MM.1S (cell line): ENCODE results near the gene MEF2C.

ENCODE experiments used
- DNase-seq: peaks from one replicate; pipeline ENCODE4 v3.0.0-alpha.2; 2015
- H2AFZ ChIP-seq: fragments of 300-600 bp; sonication (generic); 2 replicates; pipeline ENCODE4 v1.6.0; 2016; ENCODE audit warnings: antibody characterized with exemption, low read length
- H3F3A ChIP-seq: fragments of 300-600 bp; sonication (generic); 2 replicates; pipeline ENCODE4 v1.6.1; 2016; ENCODE audit warnings: mild to moderate bottlenecking, antibody characterized with exemption, low read length, moderate library complexity, mixed read lengths; ENCODE audit not compliant: insufficient read depth
- H3K27ac ChIP-seq: fragments of 300-600 bp; sonication (generic); 2 replicates; pipeline ENCODE4 v1.5.1; 2016; ENCODE audit warnings: mild to moderate bottlenecking, low read length
- H3K27me3 ChIP-seq: fragments of 300-600 bp; sonication (generic); replicated peaks from 2 replicates; pipeline ENCODE4 v1.6.0; 2016; ENCODE audit warnings: low read length; ENCODE audit not compliant: insufficient read depth
- H3K36me3 ChIP-seq: fragments of 300-600 bp; sonication (generic); replicated peaks from 2 replicates; pipeline ENCODE4 v1.6.1; 2016; ENCODE audit warnings: mild to moderate bottlenecking, low read length, mixed read lengths; ENCODE audit not compliant: insufficient read depth
- H3K4me1 ChIP-seq: fragments of 300-600 bp; sonication (generic); 2 replicates; pipeline ENCODE4 v1.6.1; 2016; ENCODE audit warnings: low read length, mixed read lengths
- H3K4me2 ChIP-seq: fragments of 300-600 bp; sonication (generic); 2 replicates; pipeline ENCODE4 v1.6.0; 2016; ENCODE audit warnings: low read depth, low read length
- H3K4me3 ChIP-seq: fragments of 300-600 bp; sonication (generic); 2 replicates; pipeline ENCODE4 v1.5.1; 2016; ENCODE audit warnings: low read length, mixed read lengths
- H3K79me2 ChIP-seq: fragments of 300-600 bp; sonication (generic); 2 replicates; pipeline ENCODE4 v1.6.1; 2016; ENCODE audit warnings: mixed run types, low read length, mixed read lengths
- H3K9ac ChIP-seq: fragments of 300-600 bp; sonication (generic); 2 replicates; pipeline ENCODE4 v1.6.1; 2016; ENCODE audit warnings: low read length, mixed read lengths
- H3K9me2 ChIP-seq: fragments of 300-600 bp; sonication (generic); replicated peaks from 2 replicates; pipeline ENCODE4 v1.6.1; 2016; ENCODE audit warnings: mild to moderate bottlenecking, low read length, mixed read lengths; ENCODE audit not compliant: insufficient read depth
- H3K9me3 ChIP-seq: fragments of 300-600 bp; sonication (generic); replicated peaks from 2 replicates; pipeline ENCODE4 v1.6.1; 2016; ENCODE audit warnings: mild to moderate bottlenecking, low read length, mixed read lengths; ENCODE audit not compliant: insufficient read depth
- H4K20me1 ChIP-seq: fragments of 300-600 bp; sonication (generic); 2 replicates; pipeline ENCODE4 v1.6.1; 2016; ENCODE audit warnings: mild to moderate bottlenecking, low read length, moderate library complexity, mixed read lengths; ENCODE audit not compliant: insufficient read depth
- EZH2 ChIP-seq: fragments of 300-600 bp; sonication (generic); optimal IDR thresholded peaks from 2 replicates; pipeline ENCODE3; 2017; ENCODE audit warnings: low read depth, mild to moderate bottlenecking, antibody characterized with exemption, low read length, mixed read lengths
- EZH2phosphoT487 ChIP-seq: fragments of 300-600 bp; sonication (generic); IDR thresholded peaks from 2 replicates; pipeline ENCODE4 v1.6.1; 2018; ENCODE audit warnings: antibody characterized with exemption, low read length
- TF ChIP-seq, protein P1 (sequence below): fragments of 300-600 bp; sonication (generic); IDR thresholded peaks from 2 replicates; pipeline ENCODE4 v1.5.1; 2016; ENCODE audit warnings: antibody characterized with exemption, low read length, mixed read lengths

The MEF2C gene

GRCh38 chr5:88877826-88878225 lies 5.2 kb downstream of the MEF2C start:
- H3K9me3 ChIP-seq = no peaks in the 10 kb centered on the region
- H3F3A ChIP-seq = peaks cover 24% of the 10 kb centered on the region; the same call in 1 of the 2 replicates
- peak overlapping the region; percentile 95 for H3K9ac ChIP-seq
- no peaks in the 10 kb centered on the region for H3K27me3 ChIP-seq
- H3K4me2 ChIP-seq = peak overlapping the region; percentile 69
- H3K36me3 ChIP-seq = peaks cover 17% of the 10 kb centered on the region
- H4K20me1 ChIP-seq = peaks cover 13% of the 10 kb centered on the region; the same call in 1 of the 2 replicates
- no peak for DNase-seq
- H3K4me3 ChIP-seq = peak overlapping the region; percentile 79
- TF ChIP-seq EZH2phosphoT487 (no peak), EZH2 (no peak)
- TF ChIP-seq, protein P1, sequence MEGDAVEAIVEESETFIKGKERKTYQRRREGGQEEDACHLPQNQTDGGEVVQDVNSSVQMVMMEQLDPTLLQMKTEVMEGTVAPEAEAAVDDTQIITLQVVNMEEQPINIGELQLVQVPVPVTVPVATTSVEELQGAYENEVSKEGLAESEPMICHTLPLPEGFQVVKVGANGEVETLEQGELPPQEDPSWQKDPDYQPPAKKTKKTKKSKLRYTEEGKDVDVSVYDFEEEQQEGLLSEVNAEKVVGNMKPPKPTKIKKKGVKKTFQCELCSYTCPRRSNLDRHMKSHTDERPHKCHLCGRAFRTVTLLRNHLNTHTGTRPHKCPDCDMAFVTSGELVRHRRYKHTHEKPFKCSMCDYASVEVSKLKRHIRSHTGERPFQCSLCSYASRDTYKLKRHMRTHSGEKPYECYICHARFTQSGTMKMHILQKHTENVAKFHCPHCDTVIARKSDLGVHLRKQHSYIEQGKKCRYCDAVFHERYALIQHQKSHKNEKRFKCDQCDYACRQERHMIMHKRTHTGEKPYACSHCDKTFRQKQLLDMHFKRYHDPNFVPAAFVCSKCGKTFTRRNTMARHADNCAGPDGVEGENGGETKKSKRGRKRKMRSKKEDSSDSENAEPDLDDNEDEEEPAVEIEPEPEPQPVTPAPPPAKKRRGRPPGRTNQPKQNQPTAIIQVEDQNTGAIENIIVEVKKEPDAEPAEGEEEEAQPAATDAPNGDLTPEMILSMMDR = no peak
- no peaks in the 10 kb centered on the region for H3K9me2 ChIP-seq
- peaks cover 100% of the 10 kb centered on the region for H3K79me2 ChIP-seq
- peak overlapping the region; percentile 37; the same call in 1 of the 2 replicates for H3K27ac ChIP-seq
- H3K4me1 ChIP-seq = peaks cover 9% of the 10 kb centered on the region; the same call in 1 of the 2 replicates
- H2AFZ ChIP-seq = no peak overlapping the region

DNA sequence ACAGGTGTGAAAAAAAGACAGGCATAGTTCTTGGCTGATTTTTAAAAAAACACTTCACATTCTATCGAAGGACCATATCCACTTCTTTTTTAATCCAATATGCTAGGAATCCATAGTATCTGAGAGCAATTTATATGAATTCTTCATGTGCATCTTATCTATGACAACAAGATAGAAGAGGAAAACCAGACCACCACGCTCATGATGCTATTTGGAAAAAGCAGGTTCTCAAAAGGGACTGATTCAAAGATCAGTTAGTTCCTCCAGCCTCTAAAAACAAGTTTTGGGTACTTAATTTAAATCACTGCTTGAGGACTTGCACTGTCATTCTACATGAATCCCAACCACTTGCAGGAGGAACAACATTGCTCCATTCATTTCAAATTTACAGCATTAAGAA lies 6.3 kb downstream of the MEF2C start:
- Histone ChIP-seq H2AFZ (no peak overlapping the region), H3K79me2 (peaks cover 100% of the 10 kb centered on the region), H3K9me3 (no peaks in the 10 kb centered on the region), H3K36me3 (peaks cover 17% of the 10 kb centered on the region), H3K9me2 (no peaks in the 10 kb centered on the region), H3K9ac (peak overlapping the region; percentile 95), H3K27ac (peak overlapping the region; percentile 34; the same call in 1 of the 2 replicates), H3F3A (peaks cover 18% of the 10 kb centered on the region; the same call in 1 of the 2 replicates), H3K4me2 (peak overlapping the region; percentile 69), H3K27me3 (no peaks in the 10 kb centered on the region), H4K20me1 (peaks cover 15% of the 10 kb centered on the region), H3K4me1 (peaks cover 9% of the 10 kb centered on the region; the same call in 1 of the 2 replicates), H3K4me3 (peak overlapping the region; percentile 79)
- TF ChIP-seq EZH2 (no peak), EZH2phosphoT487 (no peak)
- TF ChIP-seq, protein P1 = no peak
- no peak for DNase-seq

DNA sequence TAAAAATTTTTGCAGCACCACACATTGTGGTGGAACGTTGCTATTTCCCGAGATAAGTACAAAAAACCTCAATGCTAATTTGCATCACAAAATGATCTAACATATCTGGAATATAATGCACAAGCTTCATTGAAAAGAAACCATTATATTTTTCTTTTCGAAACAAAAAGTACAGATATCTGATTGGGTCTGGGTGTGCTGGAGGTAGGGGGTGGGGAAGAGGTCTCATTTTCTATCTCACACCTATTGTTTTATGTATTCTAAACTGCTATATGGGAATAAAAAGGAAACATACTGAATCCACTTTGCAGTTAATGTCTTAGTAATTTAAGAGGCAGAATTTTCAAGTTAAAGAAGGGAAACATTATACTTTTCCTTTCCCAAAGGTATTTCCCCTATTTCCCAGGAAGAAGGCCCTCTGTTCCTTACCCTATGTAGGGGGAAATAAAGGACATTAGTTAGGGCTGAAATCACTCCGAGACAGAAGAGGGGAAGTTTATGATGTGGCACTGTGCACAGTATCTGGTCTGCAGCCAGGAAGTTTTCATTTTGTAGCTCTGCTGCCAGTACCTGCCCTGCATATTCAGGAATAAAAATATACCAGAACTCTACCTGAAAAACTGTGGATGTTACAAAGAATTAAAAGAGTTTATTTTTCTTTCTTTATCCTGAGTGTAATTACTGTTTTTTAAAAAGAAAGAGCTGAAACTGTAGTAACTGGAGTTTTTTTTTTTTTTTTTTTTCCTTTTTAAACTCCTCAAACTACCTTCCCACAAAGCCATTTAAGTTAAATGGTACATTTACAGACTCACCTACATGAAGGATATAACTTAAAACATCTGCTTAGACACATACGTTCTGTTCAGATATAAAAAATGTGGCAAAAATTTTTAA lies 7.4 kb downstream of the MEF2C start:
- TF ChIP-seq EZH2phosphoT487 (no peak), EZH2 (no peak)
- TF ChIP-seq, protein P1 = no peak
- H3K9ac ChIP-seq = peak overlapping the region; percentile 95
- H3K4me1 ChIP-seq = peaks cover 9% of the 10 kb centered on the region; the same call in 1 of the 2 replicates
- H4K20me1 ChIP-seq = peaks cover 22% of the 10 kb centered on the region
- peak overlapping the region; percentile 34; the same call in 1 of the 2 replicates for H3K27ac ChIP-seq
- H3K36me3 ChIP-seq = peaks cover 17% of the 10 kb centered on the region
- H3K79me2 ChIP-seq = peaks cover 100% of the 10 kb centered on the region
- no peak overlapping the region for H2AFZ ChIP-seq
- H3K4me2 ChIP-seq = peak overlapping the region; percentile 69
- no peaks in the 10 kb centered on the region for H3K27me3 ChIP-seq
- no peak for DNase-seq
- no peaks in the 10 kb centered on the region for H3K9me3 ChIP-seq
- H3F3A ChIP-seq = peaks cover 12% of the 10 kb centered on the region; the same call in 1 of the 2 replicates
- H3K4me3 ChIP-seq = peak overlapping the region; percentile 79
- H3K9me2 ChIP-seq = no peaks in the 10 kb centered on the region
